Neuronal stem cell (in vitro differentiated cells): ENCODE results near the gene ESPNL.

Experiments
- DNase-seq: peaks from one replicate; pipeline ENCODE4 v3.0.0-alpha.2; 2013; ENCODE audit warnings: low spot score
- H2AFZ ChIP-seq: one replicate; pipeline ENCODE4 v1.6.1; 2013; ENCODE audit warnings: mild to moderate bottlenecking, low read length, inconsistent platforms
- H2AK5ac ChIP-seq: 2 replicates; pipeline ENCODE4 v1.6.1; 2013; ENCODE audit warnings: low read depth, mild to moderate bottlenecking, inconsistent platforms, low read length, moderate library complexity, mixed read lengths
- H2BK120ac ChIP-seq: 2 replicates; pipeline ENCODE4 v1.6.1; 2013; ENCODE audit warnings: low read depth, mild to moderate bottlenecking, inconsistent platforms, low read length, moderate library complexity, mixed read lengths
- H2BK12ac ChIP-seq: one replicate; pipeline ENCODE4 v1.6.1; 2013; ENCODE audit warnings: low read length, inconsistent platforms
- H2BK15ac ChIP-seq: 2 replicates; pipeline ENCODE4 v1.6.1; 2013; ENCODE audit warnings: mild to moderate bottlenecking, low read length, inconsistent platforms, mixed read lengths
- H2BK5ac ChIP-seq: one replicate; pipeline ENCODE4 v1.6.1; 2013; ENCODE audit warnings: inconsistent platforms, mild to moderate bottlenecking, low read length, moderate library complexity
- H3K14ac ChIP-seq: one replicate; pipeline ENCODE4 v1.6.1; 2013; ENCODE audit warnings: low read length, inconsistent platforms
- H3K18ac ChIP-seq: 2 replicates; pipeline ENCODE4 v1.6.1; 2013; ENCODE audit warnings: low read length, inconsistent platforms
- H3K23ac ChIP-seq: 2 replicates; pipeline ENCODE4 v1.6.1; 2013; ENCODE audit warnings: low read depth, mild to moderate bottlenecking, mixed read lengths, low read length, inconsistent platforms; ENCODE audit not compliant: poor library complexity
- H3K27ac ChIP-seq: replicated peaks from 3 replicates; pipeline ENCODE4 v1.5.1; 2013; ENCODE audit warnings: low read length, inconsistent platforms
- H3K27me3 ChIP-seq, 3 experiments: 2 replicates each; pipeline ENCODE4 v1.6.1; 2013; ENCODE audit warnings: low read length in 3 of 3, mild to moderate bottlenecking in 2 of 3, inconsistent platforms in 1 of 3, low read depth in 1 of 3, mixed read lengths in 1 of 3, moderate library complexity in 1 of 3; ENCODE audit not compliant: control insufficient read depth in 3 of 3, insufficient read depth in 3 of 3
- H3K36me3 ChIP-seq, 2 donors: replicated peaks in 1 of 2; 2 replicates each; pipeline ENCODE4 v1.6.1; 2013; ENCODE audit warnings: low read length in 2 of 2; ENCODE audit not compliant: control insufficient read depth in 2 of 2, insufficient read depth in 2 of 2
- H3K4ac ChIP-seq: 2 replicates; pipeline ENCODE4 v1.6.1; 2013; ENCODE audit warnings: inconsistent platforms, mild to moderate bottlenecking, low read length, moderate library complexity
- H3K4me1 ChIP-seq, 2 donors: 1 replicate in 1 of 2; 2 replicates in 1 of 2; pipeline ENCODE4 v1.6.1; 2013; ENCODE audit warnings: low read length in 2 of 2, low read depth in 1 of 2; ENCODE audit not compliant: control insufficient read depth in 2 of 2, insufficient read depth in 1 of 2
- H3K4me2 ChIP-seq: one replicate; pipeline ENCODE4 v1.6.1; 2013; ENCODE audit warnings: mild to moderate bottlenecking, low read length, inconsistent platforms; ENCODE audit not compliant: insufficient read depth, poor library complexity, severe bottlenecking
- H3K4me3 ChIP-seq, 2 donors: 2 replicates each; pipeline ENCODE4 v1.5.1; 2013; ENCODE audit warnings: low read length in 2 of 2, mild to moderate bottlenecking in 2 of 2, inconsistent platforms in 1 of 2, moderate library complexity in 1 of 2
- H3K79me1 ChIP-seq: one replicate; pipeline ENCODE4 v1.6.1; 2013; ENCODE audit warnings: low read depth, mild to moderate bottlenecking, inconsistent platforms, low read length, moderate library complexity
- H3K9ac ChIP-seq: one replicate; pipeline ENCODE4 v1.6.1; 2013; ENCODE audit warnings: mild to moderate bottlenecking, low read depth, low read length, inconsistent platforms; ENCODE audit not compliant: poor library complexity
- H3K9me3 ChIP-seq, 2 donors: replicated peaks in 1 of 2; 2 replicates each; pipeline versions ENCODE3 to v1.6.1; 2013; ENCODE audit warnings: low read length in 2 of 2, mild to moderate bottlenecking in 2 of 2, inconsistent platforms in 1 of 2, low read depth in 1 of 2, mixed read lengths in 1 of 2, moderate library complexity in 1 of 2; ENCODE audit not compliant: control insufficient read depth in 2 of 2, insufficient read depth in 1 of 2
- H4K8ac ChIP-seq: one replicate; pipeline ENCODE4 v1.6.1; 2013; ENCODE audit warnings: low read depth, mild to moderate bottlenecking, inconsistent platforms, low read length, moderate library complexity
- H4K91ac ChIP-seq: one replicate; pipeline ENCODE4 v1.6.1; 2013; ENCODE audit warnings: low read length, low read depth, mild to moderate bottlenecking, inconsistent platforms; ENCODE audit not compliant: poor library complexity
- WGBS, 2 donors: extraction: QIAGEN DNeasy Blood & Tissue Kit; methylation state at CpG; one replicate each; pipeline ENCODE4 v1.1.7; 2013; ENCODE audit warnings: missing lambda C conversion rate in 2 of 2, mixed read lengths in 1 of 2; ENCODE audit not compliant: insufficient read length in 2 of 2, insufficient replicate concordance in 1 of 2; ENCODE audit errors: extremely low coverage in 2 of 2; 5-methylcytosine and 5-hydroxymethylcytosine counted together

ESPNL gene

DNA sequence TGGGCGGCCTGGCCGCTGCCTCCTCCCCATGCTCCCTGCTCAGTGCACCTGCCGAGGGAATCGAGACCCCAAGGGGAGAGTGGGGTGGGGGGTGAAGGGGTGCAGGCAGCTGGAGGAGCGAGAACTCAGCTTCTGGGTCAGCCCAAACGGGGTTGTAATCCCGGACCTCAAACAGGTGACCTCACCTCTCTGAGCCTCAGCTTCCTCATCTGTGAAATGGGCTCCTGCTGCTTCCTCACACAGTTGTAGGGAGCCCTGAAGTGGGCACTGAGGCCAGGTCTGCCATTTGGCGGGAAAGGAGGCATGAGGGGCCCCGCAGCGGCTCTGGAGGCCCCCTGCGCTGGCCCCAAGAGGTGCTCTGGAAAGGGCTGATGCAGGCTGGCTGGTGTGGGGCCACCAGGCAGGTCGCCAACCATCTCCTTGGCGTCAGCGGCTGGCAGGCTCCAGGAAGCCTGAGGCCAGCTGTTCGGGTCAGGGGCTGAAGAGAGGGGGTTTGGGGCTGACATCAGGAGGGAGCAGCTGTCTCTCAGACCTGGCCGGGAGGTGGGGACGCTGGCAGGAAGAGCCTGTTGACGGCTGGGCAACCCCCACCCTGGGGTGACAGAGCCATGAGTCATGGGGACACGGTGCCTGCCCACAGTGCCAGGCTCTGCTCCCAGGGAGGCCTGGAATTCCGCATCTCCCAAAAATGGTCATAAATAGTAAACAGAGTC lies 43.3 kb downstream of the ESPNL start:
- no peak overlapping the region for H3K14ac ChIP-seq
- peak overlapping the region; percentile 61 for H2BK120ac ChIP-seq
- peaks cover 0 to 12% (median 0%) of the 10 kb centered on the region in 3 experiments for H3K27me3 ChIP-seq
- H4K91ac ChIP-seq, result no peak overlapping the region
- H2BK5ac ChIP-seq, result peak overlapping the region; percentile 75
- H2BK15ac ChIP-seq, result peak overlapping the region; percentile 58
- H2BK12ac ChIP-seq, result peak overlapping the region; percentile 58
- no peak overlapping the region for H3K27ac ChIP-seq
- H2AK5ac ChIP-seq, result peak overlapping the region; percentile 6
- H3K4me1 ChIP-seq, result peaks cover 7 to 12% of the 10 kb centered on the region in 2 donors
- no peaks in the 10 kb centered on the region for H3K36me3 ChIP-seq
- H3K4me2 ChIP-seq, result no peak overlapping the region
- H3K4ac ChIP-seq, result peak overlapping the region; percentile 53
- H3K79me1 ChIP-seq, result peaks cover 5% of the 10 kb centered on the region
- WGBS, 2 donors, result no CpG with 5 or more reads among the region's 20 CpGs
- no peak overlapping the region for H3K4me3 ChIP-seq
- no peak overlapping the region for H3K9ac ChIP-seq
- H4K8ac ChIP-seq, result no peak overlapping the region
- peak overlapping the region; percentile 57 for H3K18ac ChIP-seq
- H3K9me3 ChIP-seq, result no peaks in the 10 kb centered on the region
- no peak overlapping the region for H2AFZ ChIP-seq
- no peak for DNase-seq
- H3K23ac ChIP-seq, result peak overlapping the region; percentile 47

DNA sequence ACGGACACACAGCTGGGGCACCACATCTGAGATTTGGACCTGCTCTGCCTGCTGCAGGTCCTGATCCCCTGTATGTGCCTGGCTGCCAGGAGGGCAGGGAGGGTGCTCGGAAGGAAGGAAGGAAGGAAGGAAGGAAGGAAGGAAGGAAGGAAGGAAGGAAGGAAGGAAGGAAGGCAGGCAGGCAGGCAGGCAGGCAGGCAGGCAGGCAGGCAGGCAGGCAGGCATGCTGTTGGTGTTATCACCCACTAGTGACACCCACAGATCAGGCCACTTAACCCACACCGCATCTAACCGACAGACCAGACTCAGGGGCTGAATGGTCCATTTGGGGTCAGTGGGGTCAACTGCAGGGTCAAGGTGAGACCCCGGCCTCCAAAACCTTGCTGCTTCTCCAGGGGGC lies 44.1 kb downstream of the ESPNL start:
- Histone ChIP-seq H2BK120ac (no peak overlapping the region), H2BK5ac (no peak overlapping the region), H4K8ac (no peak overlapping the region), H3K27me3 (peaks cover 0 to 12% (median 0%) of the 10 kb centered on the region in 3 experiments), H3K27ac (no peak overlapping the region), H3K4me3 (no peak overlapping the region), H4K91ac (no peak overlapping the region), H3K23ac (no peak overlapping the region), H3K4me2 (no peak overlapping the region), H3K9me3 (no peaks in the 10 kb centered on the region), H3K4me1 (peaks cover 2 to 5% of the 10 kb centered on the region in 2 donors), H3K18ac (no peak overlapping the region), H2BK12ac (peak overlapping the region; percentile 41), H2AK5ac (peak overlapping the region; percentile 52), H3K9ac (no peak overlapping the region), H2AFZ (no peak overlapping the region), H3K4ac (no peak overlapping the region), H3K14ac (peak overlapping the region; percentile 56), H2BK15ac (no peak overlapping the region), H3K36me3 (no peaks in the 10 kb centered on the region), H3K79me1 (peaks cover 3% of the 10 kb centered on the region)
- WGBS, 2 donors, result no CpG with 5 or more reads among the region's 5 CpGs
- no peak for DNase-seq

DNA sequence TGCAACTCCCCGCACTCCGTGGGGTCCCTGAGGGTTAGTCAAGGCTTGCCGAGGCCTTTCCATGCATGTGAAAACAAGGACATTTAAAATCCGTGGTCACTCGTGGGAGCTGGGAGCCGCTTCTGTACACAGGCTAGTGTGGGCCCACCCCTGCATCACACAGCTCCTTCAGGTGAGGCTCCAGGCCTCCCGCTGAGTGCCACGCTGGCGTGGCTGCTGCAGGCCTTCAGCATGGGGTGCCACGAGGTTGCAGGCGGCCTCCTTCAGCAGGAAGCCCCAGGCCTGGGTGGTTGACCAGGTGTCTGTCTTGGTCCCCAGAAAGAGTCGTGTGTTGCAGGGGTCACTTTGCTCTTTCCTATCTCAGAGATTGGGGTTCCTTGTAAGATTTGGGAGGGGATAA lies 44.9 kb downstream of the ESPNL start:
- Histone ChIP-seq H3K14ac (no peak overlapping the region), H2AK5ac (no peak overlapping the region), H3K4me3 (no peak overlapping the region), H3K79me1 (peaks cover 3% of the 10 kb centered on the region), H3K4ac (no peak overlapping the region), H3K9ac (no peak overlapping the region), H4K91ac (no peak overlapping the region), H3K36me3 (no peaks in the 10 kb centered on the region), H3K9me3 (no peaks in the 10 kb centered on the region), H3K23ac (no peak overlapping the region), H4K8ac (no peak overlapping the region), H2BK12ac (no peak overlapping the region), H3K27me3 (peaks cover 0 to 17% (median 0%) of the 10 kb centered on the region in 3 experiments), H2BK5ac (no peak overlapping the region), H2BK120ac (no peak overlapping the region), H3K27ac (no peak overlapping the region), H2AFZ (no peak overlapping the region), H3K4me1 (peaks cover 1 to 2% of the 10 kb centered on the region in 2 donors), H2BK15ac (no peak overlapping the region), H3K4me2 (no peak overlapping the region), H3K18ac (no peak overlapping the region)
- no peak for DNase-seq
- WGBS, 2 donors, result no CpG with 5 or more reads among the region's 12 CpGs

DNA sequence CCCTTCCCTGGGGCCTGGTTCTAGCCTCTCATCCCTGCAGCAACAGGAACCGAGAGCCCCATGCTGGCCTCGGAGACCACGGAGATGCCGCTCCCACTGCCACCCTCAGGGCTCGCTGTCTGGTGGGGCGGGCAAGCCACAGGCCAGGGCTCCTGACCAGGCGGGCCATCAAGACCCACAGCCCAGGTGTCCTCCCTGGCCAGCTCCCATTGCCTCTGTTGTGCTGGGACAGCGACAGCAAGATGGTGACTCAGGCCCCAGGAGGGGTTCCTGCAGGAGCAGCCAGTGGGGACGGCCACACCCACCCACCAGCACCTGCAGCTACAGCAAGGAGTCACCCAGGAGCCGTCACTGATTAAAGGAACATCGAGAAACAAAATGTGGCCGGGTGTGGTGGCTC lies 45.7 kb downstream of the ESPNL start:
- Histone ChIP-seq H3K23ac (peak overlapping the region; percentile 3), H2BK120ac (no peak overlapping the region), H4K91ac (no peak overlapping the region), H3K4ac (peak overlapping the region; percentile 38), H2AFZ (no peak overlapping the region), H3K4me3 (peak overlapping the region in 1 of 2 donors; percentile 3), H3K4me1 (peaks cover 1 to 2% of the 10 kb centered on the region in 2 donors), H2AK5ac (no peak overlapping the region), H3K18ac (peak overlapping the region; percentile 27), H2BK12ac (no peak overlapping the region), H3K9me3 (no peaks in the 10 kb centered on the region), H3K27me3 (peaks cover 0 to 17% (median 0%) of the 10 kb centered on the region in 3 experiments), H3K14ac (no peak overlapping the region), H3K4me2 (no peak overlapping the region), H2BK5ac (no peak overlapping the region), H4K8ac (no peak overlapping the region), H3K27ac (no peak overlapping the region), H3K79me1 (peaks cover 3% of the 10 kb centered on the region), H3K36me3 (no peaks in the 10 kb centered on the region), H3K9ac (no peak overlapping the region), H2BK15ac (peak overlapping the region; percentile 2)
- no peak for DNase-seq
- WGBS, 2 donors, result no CpG with 5 or more reads among the region's 12 CpGs
